ENCODE results near the gene KRIT1. TPM values are rescaled to one million over a fixed set of nuclear protein-coding genes. Genes with fewer than 3 reads are reported as not detected.
"Not testable (repeated sequence)": the region's sequence is repeated elsewhere in the genome, so short reads cannot be mapped to it uniquely, and the experiment has no call there.

The KRIT1 gene
- total RNA-seq, 1 donor from 2014 or later = 59.4 TPM

- no peaks in the 10 kb centered on the region for H3K36me3 ChIP-seq
- H3K4me2 ChIP-seq = no peak overlapping the region
- H4K20me1 ChIP-seq (ENCODE audit: low read depth) = no peaks in the 10 kb centered on the region
- DNase-seq (ENCODE audit: low spot score) = no peak
- no peak for TF ChIP-seq CTCF (IDR thresholded peaks at IDR 0.05)
- TF ChIP-seq EZH2 (IDR thresholded peaks at IDR 0.05) = no peak
- Mint-ChIP-seq H3K36me3 (peaks cover 17% of the 10 kb centered on the region), H3K9me3 (peaks cover 23% of the 10 kb centered on the region), H3K27me3 (ENCODE audit: insufficient read depth, low read depth) (peaks cover 2% of the 10 kb centered on the region), H3K4me1 (no peaks in the 10 kb centered on the region), H3K4me3 (no peak overlapping the region), H3K27ac (no peak overlapping the region)
- no peaks in the 10 kb centered on the region for H3F3A ChIP-seq (ENCODE audit: low read depth)
- no peak overlapping the region for H3K4me3 ChIP-seq
- H3K27me3 ChIP-seq = no peaks in the 10 kb centered on the region
- no peak overlapping the region for H2AFZ ChIP-seq (replicated peaks)
- peaks cover 5% of the 10 kb centered on the region for H3K9me3 ChIP-seq (ENCODE audit: low read depth)
- peaks cover 94% of the 10 kb centered on the region for H3K79me2 ChIP-seq (ENCODE audit: low read depth)
- no peak overlapping the region for H3K9ac ChIP-seq
- H3K4me1 ChIP-seq = no peaks in the 10 kb centered on the region
- H3K27ac ChIP-seq = no peak overlapping the region
Observed at GRCh38 chr7:92259062-92259461, 13.3 kb upstream of the KRIT1 start.

DNA sequence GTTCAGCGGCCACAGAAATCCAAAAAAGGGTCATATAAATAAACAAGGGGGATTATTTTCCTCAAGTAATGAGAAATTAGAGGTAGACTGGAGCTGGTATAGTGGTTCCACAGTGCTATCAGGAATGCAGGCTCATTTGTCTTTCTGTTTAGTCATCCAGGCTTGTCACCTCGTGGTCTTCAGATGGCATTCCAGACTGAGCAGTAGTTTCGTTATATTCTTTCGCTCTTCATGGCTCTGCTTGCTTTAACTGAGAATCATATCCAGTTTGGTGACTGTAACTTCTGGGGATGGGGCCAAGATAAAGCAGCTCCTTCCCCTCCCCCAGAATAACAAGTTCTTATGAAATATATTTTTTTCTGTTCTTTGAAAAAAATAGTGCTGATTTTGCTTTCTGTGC lies 9.6 kb upstream of the KRIT1 start:
- H3F3A ChIP-seq (ENCODE audit: low read depth) = no peaks in the 10 kb centered on the region
- H4K20me1 ChIP-seq (ENCODE audit: low read depth) = no peaks in the 10 kb centered on the region
- Mint-ChIP-seq H3K4me3 (no peak overlapping the region), H3K9me3 (peaks cover 11% of the 10 kb centered on the region), H3K36me3 (peaks cover 21% of the 10 kb centered on the region), H3K27me3 (ENCODE audit: insufficient read depth, low read depth) (peaks cover 2% of the 10 kb centered on the region), H3K27ac (no peak overlapping the region), H3K4me1 (no peaks in the 10 kb centered on the region)
- no peak overlapping the region for H3K9ac ChIP-seq
- H2AFZ ChIP-seq (replicated peaks) = no peak overlapping the region
- no peak for DNase-seq (ENCODE audit: low spot score)
- H3K9me3 ChIP-seq (ENCODE audit: low read depth) = no peaks in the 10 kb centered on the region
- H3K27me3 ChIP-seq = no peaks in the 10 kb centered on the region
- no peaks in the 10 kb centered on the region for H3K36me3 ChIP-seq
- TF ChIP-seq CTCF (IDR thresholded peaks at IDR 0.05) (no peak), EZH2phosphoT487 (IDR thresholded peaks at IDR 0.05) (no peak), EZH2 (IDR thresholded peaks at IDR 0.05) (no peak)
- H3K79me2 ChIP-seq (ENCODE audit: low read depth) = peaks cover 100% of the 10 kb centered on the region
- no peak overlapping the region for H3K27ac ChIP-seq
- H3K4me2 ChIP-seq = no peak overlapping the region
- H3K4me1 ChIP-seq = no peaks in the 10 kb centered on the region
- H3K4me3 ChIP-seq = no peak overlapping the region

DNA sequence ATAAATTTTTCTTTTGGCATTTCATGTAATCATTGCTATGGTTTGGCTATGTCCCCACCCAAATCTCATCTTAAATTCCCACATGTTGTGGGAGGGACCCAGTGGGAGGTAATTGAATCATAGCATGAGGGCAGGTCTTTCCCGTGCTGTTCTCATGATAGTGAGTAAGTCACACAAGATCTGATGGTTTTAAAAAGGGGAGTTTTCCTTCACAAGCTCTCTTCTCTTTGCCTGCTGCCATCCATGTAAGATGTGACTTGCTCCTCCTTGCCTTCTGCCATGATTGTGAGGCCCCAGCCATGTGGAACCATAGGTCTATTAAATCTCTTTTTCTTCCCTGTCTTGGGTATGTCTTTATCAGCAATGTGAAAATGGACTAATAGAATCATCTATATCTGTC lies 9.1 kb upstream of the KRIT1 start:
- not testable (repeated sequence) for H3F3A ChIP-seq (ENCODE audit: low read depth); H3K27ac Mint-ChIP-seq; H2AFZ ChIP-seq (replicated peaks); H3K9me3 ChIP-seq (ENCODE audit: low read depth); H3K27me3 ChIP-seq; H4K20me1 ChIP-seq (ENCODE audit: low read depth); H3K27ac ChIP-seq; H3K4me1 ChIP-seq; H3K36me3 ChIP-seq; DNase-seq (ENCODE audit: low spot score); H3K4me3 ChIP-seq; H3K4me1 Mint-ChIP-seq; H3K9ac ChIP-seq; H3K4me3 Mint-ChIP-seq; H3K27me3 Mint-ChIP-seq (ENCODE audit: insufficient read depth, low read depth); H3K4me2 ChIP-seq
- H3K9me3 Mint-ChIP-seq = peaks cover 11% of the 10 kb centered on the region
- H3K36me3 Mint-ChIP-seq = peaks cover 21% of the 10 kb centered on the region
- H3K79me2 ChIP-seq (ENCODE audit: low read depth) = peaks cover 100% of the 10 kb centered on the region

DNA sequence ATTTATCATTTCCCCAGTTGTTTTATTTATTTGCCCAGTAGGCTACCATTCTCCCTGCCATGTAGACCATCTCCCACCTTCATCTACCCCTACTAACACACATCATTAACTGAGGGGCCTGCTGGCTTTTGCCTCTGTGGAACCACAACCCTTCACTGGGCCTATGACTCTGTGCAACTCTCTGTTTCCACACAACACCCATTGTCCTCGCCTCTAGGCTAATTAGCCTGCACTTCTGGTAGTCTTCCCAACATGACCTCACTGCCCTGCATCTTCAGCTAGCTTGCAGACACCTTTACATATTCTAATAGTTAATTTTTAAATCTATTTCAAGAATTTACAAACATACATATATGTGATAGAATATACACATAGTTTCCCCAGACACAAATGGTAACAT lies 7.5 kb upstream of the KRIT1 start:
- H3K36me3 Mint-ChIP-seq = peaks cover 19% of the 10 kb centered on the region
- H3K27me3 ChIP-seq = no peaks in the 10 kb centered on the region
- H3K9ac ChIP-seq = no peak overlapping the region
- no peak overlapping the region for H3K4me3 Mint-ChIP-seq
- no peak overlapping the region for H3K27ac Mint-ChIP-seq
- no peaks in the 10 kb centered on the region for H4K20me1 ChIP-seq (ENCODE audit: low read depth)
- H3F3A ChIP-seq (ENCODE audit: low read depth) = no peaks in the 10 kb centered on the region
- no peak overlapping the region for H2AFZ ChIP-seq (replicated peaks)
- H3K36me3 ChIP-seq = no peaks in the 10 kb centered on the region
- no peak overlapping the region for H3K4me3 ChIP-seq
- H3K4me1 Mint-ChIP-seq = peaks cover 3% of the 10 kb centered on the region
- H3K9me3 ChIP-seq (ENCODE audit: low read depth) = no peaks in the 10 kb centered on the region
- no peak overlapping the region for H3K27ac ChIP-seq
- peaks cover 2% of the 10 kb centered on the region for H3K27me3 Mint-ChIP-seq (ENCODE audit: insufficient read depth, low read depth)
- H3K4me1 ChIP-seq = peaks cover 1% of the 10 kb centered on the region
- no peak for DNase-seq (ENCODE audit: low spot score)
- peaks cover 100% of the 10 kb centered on the region for H3K79me2 ChIP-seq (ENCODE audit: low read depth)
- TF ChIP-seq EZH2phosphoT487 (IDR thresholded peaks at IDR 0.05) = no peak
- no peak for TF ChIP-seq CTCF (IDR thresholded peaks at IDR 0.05)
- no peak for TF ChIP-seq EZH2 (IDR thresholded peaks at IDR 0.05)
- H3K9me3 Mint-ChIP-seq = peaks cover 11% of the 10 kb centered on the region
- H3K4me2 ChIP-seq = no peak overlapping the region
